RWPE2 (cell line): ENCODE results near the gene UST.
"Not testable (repeated sequence)": the region's sequence is repeated elsewhere in the genome, so short reads cannot be mapped to it uniquely, and the experiment has no call there.

ENCODE experiments used
- ATAC-seq: fragments of 200-7000 bp; cut with Tn5 transposase; 3 replicates; pipeline ENCODE4 v1.9.1; 2021; ENCODE audit warnings: low read depth
- DNase-seq: peaks from one replicate; pipeline ENCODE4 v3.0.0-alpha.2; 2020; ENCODE audit warnings: low spot score
- H3K27ac ChIP-seq: fragments of 450-650 bp; 2 replicates; pipeline ENCODE4 v1.5.1; 2017; ENCODE audit warnings: mild to moderate bottlenecking; ENCODE audit not compliant: poor library complexity, severe bottlenecking
- H3K27me3 ChIP-seq: fragments of 250-450 bp; sonication (Bioruptor Pico); 2 replicates; pipeline ENCODE4 v1.5.1; 2021; ENCODE audit warnings: mild to moderate bottlenecking, moderate library complexity; ENCODE audit not compliant: insufficient read depth, poor library complexity, severe bottlenecking
- H3K36me3 ChIP-seq: fragments of 250-450 bp; sonication (Bioruptor Pico); 2 replicates; pipeline ENCODE4 v1.5.1; 2020; ENCODE audit warnings: low read depth, mild to moderate bottlenecking, moderate library complexity
- H3K4me1 ChIP-seq: fragments of 250-450 bp; sonication (Bioruptor Pico); 2 replicates; pipeline ENCODE4 v1.5.1; 2021; ENCODE audit warnings: mild to moderate bottlenecking, moderate library complexity; ENCODE audit not compliant: insufficient read depth, poor library complexity, severe bottlenecking
- H3K4me3 ChIP-seq: fragments of 250-450 bp; sonication (Bioruptor Pico); 2 replicates; pipeline ENCODE4 v1.5.1; 2021; ENCODE audit warnings: mild to moderate bottlenecking, moderate library complexity; ENCODE audit not compliant: severe bottlenecking
- H3K9me3 ChIP-seq: fragments of 250-450 bp; sonication (Bioruptor Pico); 2 replicates; pipeline ENCODE4 v1.5.1; 2021; ENCODE audit warnings: mild to moderate bottlenecking, moderate library complexity; ENCODE audit not compliant: severe bottlenecking
- TF ChIP-seq, protein P1 (sequence below): fragments of 450-650 bp; IDR thresholded peaks from one replicate; pipeline ENCODE4 v1.5.1; 2017; ENCODE audit warnings: mild to moderate bottlenecking, moderate library complexity; ENCODE audit not compliant: poor library complexity, severe bottlenecking

The UST gene

DNA sequence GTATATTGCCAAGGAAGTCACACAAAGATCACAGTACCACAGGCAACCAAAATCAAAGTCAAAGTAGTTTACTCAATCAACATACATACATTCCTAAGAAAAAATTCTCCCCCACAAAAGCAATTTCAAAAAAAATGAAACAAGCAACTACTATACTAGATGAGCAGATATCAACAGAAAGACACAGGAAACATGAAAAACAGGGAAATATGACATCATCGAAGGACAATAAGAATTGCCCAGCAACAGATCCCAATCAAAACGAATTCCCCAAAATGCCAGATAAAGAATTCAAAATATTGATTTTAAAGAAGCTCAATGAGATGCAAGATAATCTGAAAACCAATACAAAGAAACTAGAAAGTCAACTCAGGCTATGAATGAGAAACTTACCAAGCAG lies 351.0 kb downstream of the UST start:
- TF ChIP-seq, protein P1, sequence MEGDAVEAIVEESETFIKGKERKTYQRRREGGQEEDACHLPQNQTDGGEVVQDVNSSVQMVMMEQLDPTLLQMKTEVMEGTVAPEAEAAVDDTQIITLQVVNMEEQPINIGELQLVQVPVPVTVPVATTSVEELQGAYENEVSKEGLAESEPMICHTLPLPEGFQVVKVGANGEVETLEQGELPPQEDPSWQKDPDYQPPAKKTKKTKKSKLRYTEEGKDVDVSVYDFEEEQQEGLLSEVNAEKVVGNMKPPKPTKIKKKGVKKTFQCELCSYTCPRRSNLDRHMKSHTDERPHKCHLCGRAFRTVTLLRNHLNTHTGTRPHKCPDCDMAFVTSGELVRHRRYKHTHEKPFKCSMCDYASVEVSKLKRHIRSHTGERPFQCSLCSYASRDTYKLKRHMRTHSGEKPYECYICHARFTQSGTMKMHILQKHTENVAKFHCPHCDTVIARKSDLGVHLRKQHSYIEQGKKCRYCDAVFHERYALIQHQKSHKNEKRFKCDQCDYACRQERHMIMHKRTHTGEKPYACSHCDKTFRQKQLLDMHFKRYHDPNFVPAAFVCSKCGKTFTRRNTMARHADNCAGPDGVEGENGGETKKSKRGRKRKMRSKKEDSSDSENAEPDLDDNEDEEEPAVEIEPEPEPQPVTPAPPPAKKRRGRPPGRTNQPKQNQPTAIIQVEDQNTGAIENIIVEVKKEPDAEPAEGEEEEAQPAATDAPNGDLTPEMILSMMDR, result no peak

DNA sequence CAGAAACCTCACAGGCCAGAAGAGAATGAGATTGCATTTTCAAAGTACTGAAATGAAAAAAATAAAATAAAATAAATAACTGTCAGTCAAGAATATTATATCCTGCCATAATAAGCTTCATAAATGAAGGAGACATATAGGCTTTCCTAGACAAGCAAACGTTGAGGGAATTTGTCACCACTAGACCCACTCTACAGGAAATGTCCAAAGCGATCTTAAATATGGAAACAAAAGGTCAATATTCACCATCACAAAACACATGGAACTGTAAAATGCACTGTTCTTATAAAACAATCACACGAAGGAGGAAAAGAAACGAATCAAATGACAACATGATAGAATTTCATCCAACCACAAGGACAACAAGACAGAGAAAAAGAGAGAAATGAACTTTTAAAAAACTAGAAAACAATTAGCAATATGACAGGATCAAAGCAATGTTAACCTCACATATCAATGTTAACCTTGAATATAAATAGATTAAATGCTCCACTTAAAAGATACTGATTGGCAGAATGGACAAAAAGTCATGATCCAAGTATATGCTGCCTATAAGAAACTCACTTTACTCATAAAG lies 352.0 kb downstream of the UST start:
- Histone ChIP-seq H3K27ac (no peak overlapping the region), H3K9me3 (peaks cover 14% of the 10 kb centered on the region), H3K27me3 (no peaks in the 10 kb centered on the region), H3K36me3 (no peaks in the 10 kb centered on the region), H3K4me1 (no peaks in the 10 kb centered on the region), H3K4me3 (no peak overlapping the region)
- TF ChIP-seq, protein P1, result no peak
- DNase-seq (no peak), ATAC-seq (no peak)

More for the DNA sequence above, 351.0 kb downstream of the UST start:
- Histone ChIP-seq H3K4me1 (no peaks in the 10 kb centered on the region), H3K4me3 (no peak overlapping the region), H3K36me3 (no peaks in the 10 kb centered on the region), H3K27me3 (no peaks in the 10 kb centered on the region), H3K27ac (no peak overlapping the region), H3K9me3 (peaks cover 14% of the 10 kb centered on the region)
- no peak for DNase-seq
- ATAC-seq, result no peak

DNA sequence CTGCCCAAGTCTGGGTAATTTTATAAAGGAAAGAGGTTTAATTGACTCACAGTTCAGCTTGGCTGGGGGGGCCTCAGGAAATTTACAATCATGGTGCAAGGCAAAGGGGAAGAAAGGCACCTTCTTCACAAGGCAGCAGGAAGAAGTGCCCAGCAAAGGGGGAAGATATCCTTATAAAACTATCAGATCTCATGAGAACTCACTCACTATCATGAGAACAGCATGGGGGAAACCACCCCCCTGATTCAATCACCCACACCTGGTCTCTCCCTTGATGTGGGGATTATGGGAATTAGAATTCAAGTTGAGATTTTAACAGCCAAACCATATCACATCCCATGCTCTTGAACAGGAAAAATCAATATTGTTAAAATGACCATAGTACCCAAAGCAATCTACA lies 355.5 kb downstream of the UST start:
- H3K27me3 ChIP-seq, result no peaks in the 10 kb centered on the region
- H3K9me3 ChIP-seq, result peaks cover 14% of the 10 kb centered on the region
- no peaks in the 10 kb centered on the region for H3K4me1 ChIP-seq
- H3K27ac ChIP-seq, result no peak overlapping the region
- TF ChIP-seq, protein P1, result no peak
- DNase-seq (no peak), ATAC-seq (no peak)
- no peaks in the 10 kb centered on the region for H3K36me3 ChIP-seq
- no peak overlapping the region for H3K4me3 ChIP-seq

DNA sequence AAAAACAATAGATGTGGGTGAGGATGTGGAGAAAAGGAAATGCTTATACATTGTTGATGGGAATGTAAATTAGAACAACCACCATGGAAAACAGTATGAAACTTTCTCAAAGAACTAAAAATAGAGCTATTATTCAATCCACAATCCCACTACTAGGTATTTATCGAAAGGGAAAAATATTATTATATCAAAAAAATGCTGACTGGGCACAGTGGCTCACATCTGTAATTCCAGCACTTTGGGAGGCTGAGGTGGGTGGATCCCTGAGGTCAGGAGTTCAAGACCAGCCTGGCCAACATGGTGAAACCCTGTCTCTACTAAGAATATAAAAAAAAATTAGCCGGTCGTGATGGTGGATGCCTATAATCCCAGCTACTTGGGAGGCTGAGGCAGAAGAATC lies 357.1 kb downstream of the UST start:
- H3K9me3 ChIP-seq, ATAC-seq, H3K27me3 ChIP-seq, H3K4me3 ChIP-seq, H3K27ac ChIP-seq, H3K36me3 ChIP-seq, H3K4me1 ChIP-seq, DNase-seq: not testable (repeated sequence)

DNA sequence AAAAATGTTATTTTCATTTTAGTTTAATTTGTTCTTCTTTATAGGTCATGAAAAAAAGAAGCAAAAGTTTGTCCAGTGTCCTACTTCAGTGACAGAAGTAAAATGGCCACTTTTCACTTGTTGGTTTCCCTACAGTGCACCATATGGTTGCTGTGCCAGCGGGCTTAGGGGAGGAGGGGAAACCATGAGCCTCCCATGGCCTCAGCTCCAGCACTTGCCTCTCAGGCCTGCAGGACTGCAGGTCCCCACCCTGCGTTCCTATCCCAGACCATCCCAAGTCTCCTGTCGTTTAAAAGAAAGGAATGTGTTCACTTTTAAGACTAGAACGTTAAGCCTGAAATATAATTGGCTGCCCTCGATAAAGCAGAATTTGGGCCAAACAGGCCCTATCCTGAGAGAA lies 360.7 kb downstream of the UST start:
- H3K27me3 ChIP-seq, result no peaks in the 10 kb centered on the region
- no peak for DNase-seq
- no peak overlapping the region for H3K4me3 ChIP-seq
- no peak for ATAC-seq
- H3K4me1 ChIP-seq, result no peaks in the 10 kb centered on the region
- H3K27ac ChIP-seq, result no peak overlapping the region
- TF ChIP-seq, protein P1, result no peak
- no peaks in the 10 kb centered on the region for H3K36me3 ChIP-seq
- no peaks in the 10 kb centered on the region for H3K9me3 ChIP-seq
